DMS153 treated with DMSO at 0.1 percent for 48 hours (cell line): ENCODE data around the gene LUC7L.
A peak's percentile ranks its signal among the peaks of the same experiment; 100 is the strongest.
"Not testable (repeated sequence)": the region's sequence is repeated elsewhere in the genome, so short reads cannot be mapped to it uniquely, and the experiment has no call there.

Experiments
- DNase-seq: peaks from one replicate; lab custom pipeline; 2025; ENCODE audit not compliant: unreplicated experiment; lab: John Stamatoyannopoulos, UW

Gene LUC7L

GRCh38 chr16:263944-264343 lies 34.7 kb upstream of the LUC7L start:
- no peak for DNase-seq

- DNase-seq: no peak
Observed at GRCh38 chr16:263182-263774, 34.0 kb upstream of the LUC7L start.

- DNase-seq: no peak
Observed at GRCh38 chr16:262121-262745, 33.0 kb upstream of the LUC7L start.

GRCh38 chr16:261031-261691 lies 31.9 kb upstream of the LUC7L start:
- DNase-seq: no peak

- DNase-seq: no peak
Observed at GRCh38 chr16:260326-260725, 31.1 kb upstream of the LUC7L start.

GRCh38 chr16:259814-260253 lies 30.6 kb upstream of the LUC7L start:
- DNase-seq: no peak

- no peak for DNase-seq
Observed at GRCh38 chr16:259226-259625, 30.0 kb upstream of the LUC7L start.

- not testable (repeated sequence) for DNase-seq
Observed at GRCh38 chr16:258091-258490, 28.8 kb upstream of the LUC7L start.

GRCh38 chr16:255183-255582 lies 25.9 kb upstream of the LUC7L start:
- no peak for DNase-seq

GRCh38 chr16:254461-254860 lies 25.2 kb upstream of the LUC7L start:
- no peak for DNase-seq

- DNase-seq: no peak
Observed at GRCh38 chr16:253833-254232, 24.6 kb upstream of the LUC7L start.

- no peak for DNase-seq
Observed at GRCh38 chr16:252366-253337, 23.4 kb upstream of the LUC7L start.

- DNase-seq: no peak
Observed at GRCh38 chr16:249431-249830, 20.2 kb upstream of the LUC7L start.

- no peak for DNase-seq
Observed at GRCh38 chr16:247027-247426, 17.8 kb upstream of the LUC7L start.

- no peak for DNase-seq
Observed at GRCh38 chr16:245105-245504, 15.9 kb upstream of the LUC7L start.

- no peak for DNase-seq
Observed at GRCh38 chr16:243348-243747, 14.1 kb upstream of the LUC7L start.

GRCh38 chr16:242281-242680 lies 13.0 kb upstream of the LUC7L start:
- DNase-seq: no peak

GRCh38 chr16:240559-240958 lies 11.3 kb upstream of the LUC7L start:
- DNase-seq: no peak

- DNase-seq: no peak
Observed at GRCh38 chr16:239948-240277, 10.7 kb upstream of the LUC7L start.

GRCh38 chr16:234468-235305 lies 5.4 kb upstream of the LUC7L start, which contains the start of gene FAM234A:
TSS of gene FAM234A (plus strand) at chr16:234821. CDS start at chr16:254414, 19,593 bp downstream.
- DNase-seq: peak; percentile 83
